Measurements from ENCODE around the gene TTC7B.

The TTC7B gene

DNA sequence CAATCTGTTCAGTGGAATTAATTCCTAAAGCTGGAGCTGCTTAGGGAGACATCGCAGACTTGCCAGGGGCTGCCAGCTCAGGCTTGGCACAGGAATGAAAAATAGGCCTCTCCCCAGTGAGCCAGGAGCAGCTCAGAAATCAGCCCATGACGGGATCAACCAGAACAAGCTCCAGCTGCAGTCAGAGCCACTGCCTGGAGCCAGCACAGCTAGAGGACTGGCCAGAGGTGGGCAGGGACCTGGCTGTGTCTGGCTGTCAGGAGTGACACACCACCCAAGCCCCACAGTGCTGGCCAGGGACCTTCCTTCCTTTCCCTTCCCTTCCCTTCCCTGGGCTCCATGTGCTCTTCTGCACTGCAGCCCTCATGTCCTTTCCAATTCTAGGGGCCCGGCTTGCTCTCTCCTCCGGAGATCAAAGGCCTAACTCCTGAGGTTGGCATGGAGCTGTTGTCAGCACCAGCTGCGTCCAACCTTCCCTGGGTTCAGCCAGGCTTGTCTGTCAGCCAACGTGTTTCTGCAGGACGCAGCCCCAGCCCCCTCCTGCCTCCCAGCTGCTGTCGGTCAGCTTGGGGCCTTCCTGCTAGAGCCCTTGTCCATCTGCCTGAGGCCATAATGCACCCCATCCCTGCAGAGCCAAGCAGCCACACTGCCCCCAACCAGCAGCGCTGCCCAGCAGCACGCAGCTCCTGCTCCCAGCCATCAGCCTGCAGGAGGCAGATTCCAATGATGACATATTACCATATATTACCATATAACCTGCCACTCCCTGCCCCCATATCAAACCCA, 270.1 kb downstream of the TTC7B start:
- no peak overlapping the region for H3K4me3 ChIP-seq (ENCODE audit: low read depth, low read length)
- TF ChIP-seq, protein P1, sequence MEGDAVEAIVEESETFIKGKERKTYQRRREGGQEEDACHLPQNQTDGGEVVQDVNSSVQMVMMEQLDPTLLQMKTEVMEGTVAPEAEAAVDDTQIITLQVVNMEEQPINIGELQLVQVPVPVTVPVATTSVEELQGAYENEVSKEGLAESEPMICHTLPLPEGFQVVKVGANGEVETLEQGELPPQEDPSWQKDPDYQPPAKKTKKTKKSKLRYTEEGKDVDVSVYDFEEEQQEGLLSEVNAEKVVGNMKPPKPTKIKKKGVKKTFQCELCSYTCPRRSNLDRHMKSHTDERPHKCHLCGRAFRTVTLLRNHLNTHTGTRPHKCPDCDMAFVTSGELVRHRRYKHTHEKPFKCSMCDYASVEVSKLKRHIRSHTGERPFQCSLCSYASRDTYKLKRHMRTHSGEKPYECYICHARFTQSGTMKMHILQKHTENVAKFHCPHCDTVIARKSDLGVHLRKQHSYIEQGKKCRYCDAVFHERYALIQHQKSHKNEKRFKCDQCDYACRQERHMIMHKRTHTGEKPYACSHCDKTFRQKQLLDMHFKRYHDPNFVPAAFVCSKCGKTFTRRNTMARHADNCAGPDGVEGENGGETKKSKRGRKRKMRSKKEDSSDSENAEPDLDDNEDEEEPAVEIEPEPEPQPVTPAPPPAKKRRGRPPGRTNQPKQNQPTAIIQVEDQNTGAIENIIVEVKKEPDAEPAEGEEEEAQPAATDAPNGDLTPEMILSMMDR (IDR thresholded peaks at IDR 0.05; ENCODE audit: insufficient read depth, low read depth, low read length, missing control alignments): no peak
- no peak for DNase-seq (ENCODE audit: low read depth)

DNA sequence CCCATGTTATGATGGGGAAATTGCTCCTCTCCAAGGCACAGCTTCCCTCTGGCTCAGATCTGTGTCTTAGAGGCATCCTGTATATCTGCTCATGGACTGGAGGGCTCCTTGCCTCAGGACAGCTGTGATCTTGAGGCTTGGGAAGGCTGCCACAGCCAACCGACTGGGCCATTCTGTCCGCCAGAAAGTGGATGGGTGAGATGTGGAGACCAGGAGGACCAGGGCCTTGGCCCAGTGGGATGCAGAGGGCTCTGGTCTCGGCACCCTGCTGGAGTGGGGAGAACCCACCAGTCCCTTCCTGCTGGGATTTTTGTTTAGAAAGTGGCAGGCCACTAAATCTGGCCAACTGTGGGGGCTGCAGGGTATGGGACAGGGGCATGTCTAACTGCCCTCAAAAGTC, 270.8 kb downstream of the TTC7B start:
- no peak for DNase-seq (ENCODE audit: low read depth)
- H3K4me3 ChIP-seq (ENCODE audit: low read depth, low read length): no peak overlapping the region
- TF ChIP-seq, protein P1 (IDR thresholded peaks at IDR 0.05; ENCODE audit: insufficient read depth, low read depth, low read length, missing control alignments): no peak

DNA sequence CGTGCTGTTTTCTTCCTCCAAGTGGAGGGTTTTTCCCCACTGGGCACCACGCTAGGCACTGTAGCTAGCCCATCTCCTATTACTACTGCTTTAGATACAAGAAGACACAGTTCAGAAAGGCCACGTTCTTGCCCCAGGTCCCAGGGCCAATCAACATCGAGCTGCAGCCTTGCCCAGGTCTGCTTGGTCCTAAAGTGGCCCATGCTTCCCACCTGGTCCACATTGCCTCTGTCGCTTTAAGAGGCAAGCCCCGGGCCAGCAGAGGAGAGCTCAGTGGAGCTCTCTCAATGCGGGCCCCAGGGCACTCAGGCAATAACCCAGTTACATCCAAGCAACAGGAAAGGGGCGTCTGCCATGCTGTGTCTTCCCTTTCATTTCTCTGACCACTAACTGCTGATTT, 271.3 kb downstream of the TTC7B start:
- TF ChIP-seq, protein P1 (IDR thresholded peaks at IDR 0.05; ENCODE audit: insufficient read depth, low read depth, low read length, missing control alignments): no peak
- no peak overlapping the region for H3K4me3 ChIP-seq (ENCODE audit: low read depth, low read length)
- no peak for DNase-seq (ENCODE audit: low read depth)

DNA sequence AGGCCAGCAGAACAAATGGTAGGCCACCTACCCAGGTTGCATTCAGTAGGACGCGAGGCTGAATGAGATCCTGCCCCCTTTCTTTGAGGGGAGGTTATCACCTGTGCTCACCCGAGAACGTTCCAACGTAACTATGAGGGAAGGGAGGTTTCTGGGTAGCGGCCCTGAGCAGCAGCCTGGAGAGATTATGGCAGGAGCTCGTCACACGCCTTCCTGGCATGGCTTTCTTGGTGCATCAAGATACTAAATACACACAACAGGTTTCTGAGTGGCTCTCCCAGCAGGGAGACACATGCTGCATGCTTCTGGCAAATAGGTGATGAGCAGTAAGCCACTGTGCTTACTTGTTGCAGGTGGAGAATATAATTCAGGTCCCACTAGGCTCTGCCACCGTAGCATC, 271.7 kb downstream of the TTC7B start:
- TF ChIP-seq, protein P1 (IDR thresholded peaks at IDR 0.05; ENCODE audit: insufficient read depth, low read depth, low read length, missing control alignments): no peak
- no peak overlapping the region for H3K4me3 ChIP-seq (ENCODE audit: low read depth, low read length)
- DNase-seq (ENCODE audit: low read depth): no peak

DNA sequence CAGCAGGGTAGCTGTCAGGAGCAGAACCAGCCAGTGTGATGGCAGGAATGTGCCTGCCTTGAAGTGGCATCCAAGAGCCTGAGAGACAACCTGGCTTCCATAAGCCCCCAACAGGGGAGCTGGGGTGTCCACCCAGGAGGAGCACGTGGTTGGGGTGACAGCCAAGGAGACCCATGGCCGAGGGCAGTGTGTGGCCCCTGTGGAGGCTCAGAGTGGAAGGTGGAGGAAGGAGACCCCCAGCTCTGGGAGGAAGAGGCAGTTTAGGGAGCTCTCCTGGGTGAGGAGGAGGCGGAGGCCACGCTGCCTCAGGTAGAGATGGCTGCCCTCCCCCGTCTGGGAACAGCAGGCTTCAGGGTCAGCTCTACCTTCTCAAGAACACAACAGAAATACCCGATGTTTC, 272.4 kb downstream of the TTC7B start:
- H3K4me3 ChIP-seq (ENCODE audit: low read depth, low read length): no peak overlapping the region
- no peak for DNase-seq (ENCODE audit: low read depth)
- TF ChIP-seq, protein P1 (IDR thresholded peaks at IDR 0.05; ENCODE audit: insufficient read depth, low read depth, low read length, missing control alignments): no peak

DNA sequence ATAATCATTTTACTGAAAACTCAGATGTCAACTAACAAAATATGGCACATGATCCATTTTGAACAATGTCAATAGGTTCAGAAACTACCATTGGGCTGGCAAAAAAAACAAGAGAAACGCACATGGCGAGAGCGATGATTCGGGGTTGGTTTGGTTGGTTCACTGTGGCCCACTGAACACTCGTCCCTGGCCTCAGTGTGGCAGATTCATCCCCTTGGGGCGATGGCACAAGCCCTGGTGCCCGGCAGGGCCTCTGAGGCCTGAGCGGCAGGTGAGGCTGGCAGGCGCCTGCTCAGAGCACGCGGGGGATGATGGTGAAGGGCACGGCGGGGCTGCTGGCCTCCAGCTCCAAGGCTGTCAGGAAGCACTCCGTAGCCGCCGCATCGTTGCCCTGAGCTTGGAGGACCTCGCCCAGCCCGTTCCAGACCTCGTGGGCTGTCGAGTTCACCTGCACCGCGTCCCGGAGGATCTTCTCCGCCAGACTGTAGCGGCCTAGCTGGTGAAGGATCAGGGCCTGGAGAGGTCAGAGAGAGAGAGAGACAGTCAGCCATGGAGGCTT, 275.1 kb downstream of the TTC7B start:
- TF ChIP-seq, protein P1 (IDR thresholded peaks at IDR 0.05; ENCODE audit: insufficient read depth, low read depth, low read length, missing control alignments): no peak
- no peak for DNase-seq (ENCODE audit: low read depth)
- no peak overlapping the region for H3K4me3 ChIP-seq (ENCODE audit: low read depth, low read length)
